ENCODE data around the gene FMO2. TPM values are rescaled to one million over a fixed set of nuclear protein-coding genes. Genes with fewer than 3 reads are reported as not detected.
A peak's percentile ranks its signal among the peaks of the same experiment; 100 is the strongest.

FMO2 gene
- total RNA-seq, 2 experiments from 2014 or later = not detected

DNA sequence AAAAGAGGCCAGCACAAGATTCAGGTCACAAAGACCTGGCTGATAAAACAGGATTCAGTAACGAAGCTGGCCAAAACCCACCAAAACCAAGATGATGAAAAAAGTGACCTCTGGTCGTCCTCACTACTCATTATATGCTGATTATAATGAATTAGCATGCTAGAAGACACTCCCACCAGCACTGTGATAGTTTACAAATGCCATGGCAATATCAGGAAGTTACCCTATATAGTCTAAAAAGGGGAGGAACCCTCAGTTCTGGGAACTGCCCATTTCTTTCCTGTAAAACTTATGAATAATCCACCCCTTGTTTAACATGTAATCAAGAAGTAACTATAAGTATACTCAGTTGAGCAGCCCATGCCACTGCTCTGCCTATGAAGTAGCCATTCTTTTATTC lies 26.0 kb upstream of the FMO2 start:
- no peaks in the 10 kb centered on the region for H3K27me3 Mint-ChIP-seq
- H3K27ac Mint-ChIP-seq = no peak overlapping the region
- DNase-seq (no peak), ATAC-seq (no peak)
- H3K9me3 Mint-ChIP-seq (ENCODE audit: low read depth) = no peaks in the 10 kb centered on the region
- no peaks in the 10 kb centered on the region for H3K4me1 Mint-ChIP-seq
- CTCF ChIA-PET = no interaction called here
- no peaks in the 10 kb centered on the region for H3K36me3 Mint-ChIP-seq
- no peak overlapping the region for H3K4me3 Mint-ChIP-seq

DNA sequence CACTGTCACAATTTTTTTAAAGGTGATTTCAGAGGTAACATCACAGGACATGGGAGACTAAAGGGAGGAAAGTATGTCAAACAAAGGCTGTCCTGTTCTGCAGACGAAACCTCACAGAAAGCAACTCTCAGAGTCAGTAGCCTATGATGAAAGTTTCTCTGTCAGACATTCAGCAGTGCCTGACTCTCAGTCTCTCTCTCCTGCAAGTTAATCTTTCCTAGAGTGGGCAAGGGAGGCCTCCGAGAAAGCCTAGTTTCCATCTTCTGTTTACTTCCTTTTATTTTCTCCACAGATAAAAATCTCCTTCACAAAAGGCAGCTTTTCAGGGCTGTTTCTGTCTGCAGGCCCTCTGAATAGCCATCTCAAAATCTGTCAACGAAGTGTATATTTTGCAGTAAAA lies 24.9 kb upstream of the FMO2 start:
- Mint-ChIP-seq H3K27ac (no peak overlapping the region), H3K9me3 (ENCODE audit: low read depth) (no peaks in the 10 kb centered on the region), H3K4me3 (no peak overlapping the region), H3K36me3 (no peaks in the 10 kb centered on the region), H3K27me3 (peaks cover 2% of the 10 kb centered on the region), H3K4me1 (no peaks in the 10 kb centered on the region)
- DNase-seq (no peak), ATAC-seq (no peak)
- CTCF ChIA-PET = no interaction called here

DNA sequence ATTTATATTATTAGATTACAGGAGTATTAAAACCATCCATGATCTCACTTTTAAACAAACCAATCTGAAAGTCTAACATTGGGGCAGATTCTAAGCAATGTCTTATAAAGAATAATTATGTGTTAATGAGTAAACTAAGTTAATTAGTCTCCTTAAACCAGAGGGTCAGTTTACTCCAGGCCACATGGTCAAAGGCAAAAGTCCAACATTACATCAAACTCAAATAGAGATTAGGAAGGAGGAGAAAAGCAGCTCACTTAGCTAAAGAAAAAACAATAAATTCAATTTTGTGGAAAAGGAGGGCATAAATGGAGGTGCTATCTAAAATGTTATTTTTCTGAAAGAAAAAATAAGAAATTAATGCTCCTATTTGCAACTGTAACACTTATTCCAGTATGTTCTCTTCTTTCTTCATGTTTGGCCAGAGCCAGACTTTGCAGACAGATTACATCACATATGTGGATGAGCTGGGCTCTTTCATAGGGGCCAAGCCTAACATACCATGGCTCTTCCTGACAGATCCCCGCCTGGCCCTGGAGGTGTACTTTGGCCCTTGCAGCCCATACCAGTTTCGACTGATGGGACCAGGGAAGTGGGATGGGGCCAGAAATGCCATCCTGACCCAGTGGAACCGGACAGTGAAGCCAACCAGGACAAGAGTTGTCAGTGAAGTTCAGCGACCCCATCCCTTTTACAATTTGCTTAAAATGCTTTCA lies 24.3 kb upstream of the FMO2 start:
- Mint-ChIP-seq H3K9me3 (ENCODE audit: low read depth) (no peaks in the 10 kb centered on the region), H3K27ac (no peak overlapping the region), H3K4me1 (no peaks in the 10 kb centered on the region), H3K36me3 (no peaks in the 10 kb centered on the region), H3K4me3 (no peak overlapping the region), H3K27me3 (peaks cover 2% of the 10 kb centered on the region)
- CTCF ChIA-PET = no interaction called here
- DNase-seq = no peak
- ATAC-seq = no peak

DNA sequence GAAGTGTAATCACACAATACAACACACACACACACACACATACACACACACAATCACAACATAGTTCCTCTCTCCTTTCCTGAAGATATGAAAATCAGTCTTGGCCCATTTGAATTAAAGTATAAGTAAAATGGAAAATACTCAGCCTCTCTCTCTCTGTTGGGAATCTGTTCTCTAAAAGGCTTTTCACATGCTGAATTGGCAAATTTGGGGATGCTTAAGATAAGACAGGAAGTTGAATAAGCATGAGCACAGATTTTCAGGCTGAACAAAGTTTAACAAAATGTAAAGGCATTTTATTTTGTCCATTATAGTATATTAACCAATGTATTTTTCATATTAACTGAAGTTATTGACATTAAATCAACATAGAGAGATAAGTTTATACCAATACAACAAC lies 23.7 kb upstream of the FMO2 start:
- no peak overlapping the region for H3K4me3 Mint-ChIP-seq
- H3K36me3 Mint-ChIP-seq = no peaks in the 10 kb centered on the region
- peaks cover 2% of the 10 kb centered on the region for H3K27me3 Mint-ChIP-seq
- CTCF ChIA-PET = no interaction called here
- no peak overlapping the region for H3K27ac Mint-ChIP-seq
- no peak for DNase-seq
- no peak for ATAC-seq
- H3K4me1 Mint-ChIP-seq = no peaks in the 10 kb centered on the region
- no peaks in the 10 kb centered on the region for H3K9me3 Mint-ChIP-seq (ENCODE audit: low read depth)

DNA sequence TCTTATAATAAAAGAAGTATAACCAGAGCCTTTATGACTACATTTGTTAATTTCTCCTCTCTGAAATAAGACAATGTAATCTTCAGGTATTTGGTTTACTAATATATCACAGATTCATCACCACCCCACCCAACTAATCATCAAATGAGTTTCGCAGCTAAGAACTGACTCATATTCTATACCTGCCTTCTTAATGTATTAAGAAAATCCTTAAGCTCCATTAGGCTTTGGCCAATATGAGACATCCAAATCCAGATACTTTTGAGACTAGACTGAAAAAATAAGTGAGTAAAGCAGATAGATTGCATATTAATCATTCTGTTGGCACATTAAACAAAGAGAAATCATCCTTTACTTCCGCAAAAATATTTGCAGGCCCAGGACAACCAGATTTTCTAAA lies 18.7 kb upstream of the FMO2 start:
- H3K27ac Mint-ChIP-seq = no peak overlapping the region
- DNase-seq (no peak), ATAC-seq (no peak)
- H3K27me3 Mint-ChIP-seq = peaks cover 2% of the 10 kb centered on the region
- H3K4me3 Mint-ChIP-seq = no peak overlapping the region
- H3K9me3 Mint-ChIP-seq (ENCODE audit: low read depth) = no peaks in the 10 kb centered on the region
- CTCF ChIA-PET = no interaction called here
- no peaks in the 10 kb centered on the region for H3K36me3 Mint-ChIP-seq
- H3K4me1 Mint-ChIP-seq = no peaks in the 10 kb centered on the region

DNA sequence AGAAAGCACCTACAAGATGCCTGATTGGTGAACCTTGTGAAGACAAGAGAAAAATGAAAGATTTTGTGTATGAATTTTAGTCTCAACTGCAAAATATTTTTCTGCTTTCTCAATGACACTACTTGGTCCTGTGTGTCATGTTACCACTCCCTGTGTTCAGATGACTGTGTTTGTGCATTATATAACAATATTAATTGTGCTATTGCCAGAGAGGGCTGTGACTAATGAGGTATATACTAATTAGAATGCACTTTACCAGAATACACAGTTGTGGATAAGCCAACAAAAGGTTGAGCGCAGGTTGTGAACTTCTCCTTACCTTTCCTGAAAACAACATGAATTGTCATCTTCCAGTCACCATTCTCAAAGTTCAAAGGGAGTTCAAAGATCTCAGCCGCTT lies 17.3 kb upstream of the FMO2 start:
- Mint-ChIP-seq H3K9me3 (ENCODE audit: low read depth) (no peaks in the 10 kb centered on the region), H3K27me3 (peaks cover 2% of the 10 kb centered on the region), H3K4me1 (no peaks in the 10 kb centered on the region), H3K4me3 (no peak overlapping the region), H3K36me3 (no peaks in the 10 kb centered on the region), H3K27ac (no peak overlapping the region)
- ATAC-seq (no peak), DNase-seq (no peak)
- CTCF ChIA-PET = no interaction called here

DNA sequence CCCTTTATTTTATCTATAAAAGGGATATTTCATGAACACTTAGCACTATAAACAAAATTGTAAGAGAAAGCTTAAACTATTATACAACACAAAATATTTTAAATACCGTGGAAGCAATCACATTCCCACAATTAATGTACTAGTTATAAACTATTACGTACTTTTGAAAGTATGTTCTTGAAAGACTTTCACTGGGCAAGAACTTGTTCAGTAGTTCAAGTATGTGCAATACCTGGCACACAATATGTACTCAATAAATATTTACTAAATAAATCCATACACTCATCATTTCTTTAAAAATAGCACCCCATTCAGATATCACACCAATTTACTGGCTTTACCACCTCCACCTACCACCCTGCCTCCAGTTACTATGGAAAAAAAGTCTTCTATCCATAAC lies 12.6 kb upstream of the FMO2 start:
- DNase-seq = no peak
- Mint-ChIP-seq H3K4me3 (no peak overlapping the region), H3K9me3 (ENCODE audit: low read depth) (no peaks in the 10 kb centered on the region), H3K27me3 (peaks cover 8% of the 10 kb centered on the region), H3K4me1 (no peaks in the 10 kb centered on the region), H3K36me3 (no peaks in the 10 kb centered on the region), H3K27ac (no peak overlapping the region)
- CTCF ChIA-PET = no interaction called here
- ATAC-seq = no peak

DNA sequence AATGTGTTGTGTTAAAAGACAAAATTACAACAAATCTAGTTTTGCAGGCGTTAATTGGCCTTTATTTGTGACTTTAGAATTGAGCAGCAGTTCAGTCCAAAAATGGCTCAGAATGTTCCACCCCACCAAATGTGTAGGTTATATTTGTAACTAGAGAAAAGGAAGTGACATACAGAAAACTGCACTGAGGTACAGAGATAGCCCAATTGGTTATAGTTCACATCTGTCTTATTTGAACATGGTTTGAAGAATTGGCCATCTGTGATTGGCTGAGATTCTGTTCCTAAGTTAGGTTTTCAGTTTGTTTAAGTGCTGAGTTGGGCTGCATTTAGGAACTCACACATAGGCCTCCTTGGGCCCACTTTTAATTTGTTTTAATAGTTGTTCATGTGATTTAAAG lies 12.0 kb upstream of the FMO2 start:
- CTCF ChIA-PET = interaction anchor here (1.3 kb wide), 1 partner anchor 12 kb away, joined by 3 read pairs; the partner anchor contains the start of gene FMO2
- peaks cover 8% of the 10 kb centered on the region for H3K27me3 Mint-ChIP-seq
- DNase-seq = no peak
- H3K9me3 Mint-ChIP-seq (ENCODE audit: low read depth) = no peaks in the 10 kb centered on the region
- H3K27ac Mint-ChIP-seq = no peak overlapping the region
- no peaks in the 10 kb centered on the region for H3K4me1 Mint-ChIP-seq
- no peak for ATAC-seq
- H3K4me3 Mint-ChIP-seq = no peak overlapping the region
- no peaks in the 10 kb centered on the region for H3K36me3 Mint-ChIP-seq

DNA sequence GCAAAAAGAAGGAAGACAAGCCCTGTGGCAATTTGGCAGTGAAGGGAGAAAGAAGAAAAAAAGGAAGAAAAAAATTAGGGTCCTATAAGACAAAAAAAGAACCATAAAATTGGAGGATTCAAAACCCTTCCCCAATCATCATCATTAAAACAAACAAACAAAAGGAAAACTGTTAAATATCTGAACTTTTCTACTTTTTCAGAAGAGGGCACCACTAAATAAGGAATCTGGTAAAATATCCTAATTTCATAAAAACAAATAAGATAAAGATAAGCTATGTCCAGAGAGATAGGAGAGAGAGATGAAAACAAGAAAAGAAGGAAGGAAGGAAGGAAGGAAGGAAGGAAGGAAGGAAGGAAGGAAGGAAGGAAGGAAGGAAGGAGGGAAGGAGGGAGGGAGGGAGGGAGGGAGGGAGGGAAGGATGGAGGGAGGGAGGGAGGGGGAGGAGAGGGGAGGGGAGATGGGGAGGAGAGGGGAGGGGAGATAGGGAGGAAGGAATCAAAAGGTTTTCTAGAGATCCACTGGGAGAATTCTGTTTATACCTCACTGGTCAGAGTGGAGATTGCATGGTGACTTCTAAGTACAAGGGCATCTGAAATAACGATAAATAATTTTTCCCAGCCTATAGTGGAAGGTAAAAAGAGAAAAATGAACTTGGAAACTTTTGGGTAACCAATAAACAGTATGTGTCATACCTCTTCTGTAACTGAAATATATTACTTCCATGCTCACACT lies 10.4 kb upstream of the FMO2 start:
- Mint-ChIP-seq H3K4me3 (no peak overlapping the region), H3K27ac (no peak overlapping the region), H3K36me3 (no peaks in the 10 kb centered on the region), H3K4me1 (no peaks in the 10 kb centered on the region), H3K27me3 (peaks cover 8% of the 10 kb centered on the region), H3K9me3 (ENCODE audit: low read depth) (no peaks in the 10 kb centered on the region)
- ATAC-seq = no peak
- no peak for DNase-seq
- CTCF ChIA-PET = no interaction called here

DNA sequence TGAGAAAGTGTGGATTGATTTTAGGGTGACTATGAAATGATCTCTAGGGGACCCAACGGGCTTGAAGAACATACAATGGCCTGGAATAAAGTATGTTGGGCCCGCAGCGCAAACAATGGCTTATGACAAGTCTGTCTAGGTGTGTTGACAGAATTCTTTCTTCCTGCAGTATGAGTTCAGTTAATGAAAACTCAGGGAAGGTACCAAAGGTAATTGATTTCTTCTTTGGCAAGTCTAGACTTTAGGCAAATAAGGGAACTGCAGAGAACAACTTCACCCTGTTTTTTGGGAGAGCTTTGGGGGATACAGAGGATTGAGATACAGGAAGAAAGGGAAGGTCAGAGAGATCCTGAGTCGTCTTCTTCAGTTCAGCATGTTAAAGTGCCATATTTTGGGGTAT lies 7.8 kb upstream of the FMO2 start:
- no peaks in the 10 kb centered on the region for H3K36me3 Mint-ChIP-seq
- CTCF ChIA-PET = no interaction called here
- H3K4me3 Mint-ChIP-seq = no peak overlapping the region
- no peak for DNase-seq
- H3K27ac Mint-ChIP-seq = no peak overlapping the region
- no peaks in the 10 kb centered on the region for H3K9me3 Mint-ChIP-seq (ENCODE audit: low read depth)
- ATAC-seq = no peak
- H3K27me3 Mint-ChIP-seq = peaks cover 12% of the 10 kb centered on the region
- no peaks in the 10 kb centered on the region for H3K4me1 Mint-ChIP-seq

DNA sequence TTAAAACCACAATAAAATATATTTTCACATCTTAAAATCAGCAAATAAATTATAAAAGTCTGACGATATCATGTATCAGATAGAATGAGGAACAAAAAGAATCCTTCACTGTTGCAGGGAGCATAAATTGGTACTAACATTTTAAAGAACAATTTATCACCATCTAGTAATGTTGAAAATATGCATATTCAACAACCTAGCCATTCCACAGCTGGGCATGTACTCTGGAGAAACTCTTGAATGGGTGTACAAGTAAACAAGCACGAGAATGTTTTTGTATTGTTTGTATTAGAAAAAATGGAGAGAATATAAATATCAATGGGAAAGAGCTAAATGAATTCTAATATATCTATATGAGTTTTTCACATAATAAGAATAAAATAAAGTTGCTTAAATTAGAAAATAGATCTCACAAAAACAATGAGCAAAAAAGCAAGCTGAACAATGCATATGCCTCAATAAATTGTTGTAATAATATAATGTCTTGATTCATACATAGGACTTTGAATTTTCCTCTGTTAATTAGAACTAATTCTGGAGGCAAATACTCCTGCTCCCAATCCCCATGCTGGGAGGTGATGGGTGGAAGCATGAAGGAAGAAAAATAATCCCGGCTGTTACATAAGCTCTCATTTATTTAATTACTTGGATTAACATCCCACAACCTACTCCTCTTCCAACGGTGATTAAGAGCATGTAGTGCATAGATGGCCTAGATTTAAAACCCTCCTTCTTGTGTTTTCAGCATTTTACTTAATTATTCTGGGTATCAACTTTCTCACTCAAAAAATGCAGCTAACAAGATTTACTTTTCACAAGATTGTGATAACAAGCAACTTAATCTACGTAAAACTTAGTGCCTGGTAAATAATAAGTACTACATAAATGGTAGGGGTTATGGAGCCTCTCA lies 5.5 kb upstream of the FMO2 start:
- ATAC-seq (no peak), DNase-seq (no peak)
- Mint-ChIP-seq H3K4me1 (no peaks in the 10 kb centered on the region), H3K27me3 (peaks cover 9% of the 10 kb centered on the region), H3K4me3 (no peak overlapping the region), H3K36me3 (no peaks in the 10 kb centered on the region), H3K27ac (no peak overlapping the region), H3K9me3 (ENCODE audit: low read depth) (no peaks in the 10 kb centered on the region)
- CTCF ChIA-PET = no interaction called here

DNA sequence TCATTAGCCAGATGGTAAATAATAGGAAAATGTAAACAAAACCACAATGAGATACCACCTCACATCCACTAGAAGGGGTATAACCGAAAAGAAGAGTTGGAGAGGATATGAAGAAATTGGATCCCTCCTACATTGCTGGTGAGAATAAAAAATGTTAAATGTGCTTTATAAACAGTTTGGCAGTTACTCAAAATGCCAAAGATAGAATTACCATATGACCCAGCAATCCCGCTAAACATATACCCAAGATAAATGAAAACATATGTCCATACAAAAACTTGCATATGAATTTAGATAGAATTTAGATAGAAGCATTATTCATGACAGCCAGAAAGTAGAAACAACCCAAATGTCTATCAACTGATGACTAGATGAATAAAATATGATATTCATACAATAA lies 4.4 kb upstream of the FMO2 start:
- CTCF ChIA-PET = no interaction called here
- H3K4me3 Mint-ChIP-seq = no peak overlapping the region
- H3K36me3 Mint-ChIP-seq = no peaks in the 10 kb centered on the region

DNA sequence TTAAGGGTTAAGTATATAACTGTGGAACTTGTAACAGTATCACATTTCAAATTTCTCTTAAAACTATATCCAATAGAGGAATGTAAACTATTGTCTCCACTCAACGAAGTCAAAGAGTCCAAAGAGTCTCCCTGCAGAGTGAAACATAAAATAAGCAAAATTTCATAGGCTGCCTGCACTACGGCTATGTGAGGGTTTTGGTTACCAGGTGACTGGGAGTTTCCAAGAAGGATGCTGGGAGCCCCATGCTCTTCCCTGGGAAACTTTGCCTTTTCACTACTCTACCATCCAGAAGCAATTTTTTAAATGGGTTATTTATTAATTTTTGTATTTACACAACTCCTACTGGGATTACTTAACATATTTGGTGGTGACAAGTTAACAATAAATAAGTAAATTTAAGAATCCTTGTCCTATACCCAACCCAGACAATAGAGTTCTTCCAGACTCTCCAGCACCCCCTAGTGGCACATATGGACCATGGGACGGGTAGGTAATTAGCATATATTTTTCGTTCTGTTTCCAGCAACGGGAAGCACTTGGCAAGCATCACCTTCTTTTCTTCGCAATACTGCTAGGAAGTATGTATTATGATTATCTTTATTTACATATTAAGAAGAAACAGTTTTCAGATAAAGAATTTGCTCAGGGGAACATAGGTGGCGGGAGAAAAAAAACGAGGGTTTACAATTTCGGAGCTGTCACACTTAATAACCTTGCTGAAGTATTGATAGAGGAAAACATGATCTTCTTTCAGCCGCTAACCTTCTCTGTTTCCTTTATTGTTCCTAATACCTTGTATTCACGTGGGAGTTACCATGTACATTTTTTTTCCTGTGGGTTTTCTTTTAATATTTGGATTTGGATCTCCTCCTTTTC lies 3.5 kb downstream of the FMO2 start:
- no peak overlapping the region for H3K27ac Mint-ChIP-seq
- H3K9me3 Mint-ChIP-seq (ENCODE audit: low read depth) = no peaks in the 10 kb centered on the region
- H3K36me3 Mint-ChIP-seq = no peaks in the 10 kb centered on the region
- H3K4me1 Mint-ChIP-seq = no peaks in the 10 kb centered on the region
- ATAC-seq (no peak), DNase-seq (peak; percentile 45)
- H3K27me3 Mint-ChIP-seq = peaks cover 2% of the 10 kb centered on the region
- CTCF ChIA-PET = interaction anchor here (1.0 kb wide), 1 partner anchor 9 kb away, joined by 5 read pairs; no protein-coding TSS in a partner anchor
- no peak overlapping the region for H3K4me3 Mint-ChIP-seq

More for the DNA sequence above, 4.4 kb upstream of the FMO2 start:
- DNase-seq (no peak), ATAC-seq (no peak)
- no peak overlapping the region for H3K27ac Mint-ChIP-seq
- H3K9me3 Mint-ChIP-seq (ENCODE audit: low read depth) = no peaks in the 10 kb centered on the region
- H3K27me3 Mint-ChIP-seq = peaks cover 6% of the 10 kb centered on the region
- no peaks in the 10 kb centered on the region for H3K4me1 Mint-ChIP-seq

Data from activated CD8-positive, alpha-beta memory T cell treated with anti-CD3 and anti-CD28 coated beads, Interleukin-2, amount 10 ng/mL, durations not matched to agents 7 days and 5 days (primary cell).